ENCODE results near the gene TBC1D14.

TBC1D14 gene

GRCh38 chr4:7017446-7018048 is 107.9 kb downstream of the TBC1D14 start:
- Histone ChIP-seq H3K27ac (ENCODE audit: low read depth in 2 of 2, low read length in 2 of 2) (no peak overlapping the region), H3K4me3 (ENCODE audit: low read length in 2 of 2) (no peak overlapping the region), H3K36me3 (ENCODE audit: control insufficient read depth in 2 of 2, insufficient read depth in 2 of 2, low read length in 2 of 2) (peaks cover 66 to 75% of the 10 kb centered on the region in 2 donors), H3K4me1 (ENCODE audit: control insufficient read depth in 2 of 2, insufficient read depth in 2 of 2, low read length in 2 of 2) (no peaks in the 10 kb centered on the region), H3K9me3 (ENCODE audit: control insufficient read depth in 2 of 2, low read length in 2 of 2) (no peaks in the 10 kb centered on the region), H3K9ac (ENCODE audit: low read depth in 1 of 2, low read length in 2 of 2) (no peak overlapping the region), H3K27me3 (ENCODE audit: control insufficient read depth in 2 of 2, insufficient read depth in 2 of 2, low read length in 2 of 2) (no peaks in the 10 kb centered on the region)

- no peaks in the 10 kb centered on the region for H3K9me3 ChIP-seq (ENCODE audit: control insufficient read depth in 2 of 2, low read length in 2 of 2)
- no peak overlapping the region for H3K4me3 ChIP-seq (ENCODE audit: low read length in 2 of 2)
- no peaks in the 10 kb centered on the region for H3K27me3 ChIP-seq (ENCODE audit: control insufficient read depth in 2 of 2, insufficient read depth in 2 of 2, low read length in 2 of 2)
- no peak overlapping the region for H3K27ac ChIP-seq (ENCODE audit: low read depth in 2 of 2, low read length in 2 of 2)
- H3K36me3 ChIP-seq (ENCODE audit: control insufficient read depth in 2 of 2, insufficient read depth in 2 of 2, low read length in 2 of 2), result peaks cover 60 to 74% of the 10 kb centered on the region in 2 donors
- no peaks in the 10 kb centered on the region for H3K4me1 ChIP-seq (ENCODE audit: control insufficient read depth in 2 of 2, insufficient read depth in 2 of 2, low read length in 2 of 2)
- H3K9ac ChIP-seq (ENCODE audit: low read depth in 1 of 2, low read length in 2 of 2), result no peak overlapping the region
These were observed 108.7 kb downstream of the TBC1D14 start for GRCh38 chr4:7018281-7018680.

- Histone ChIP-seq H3K9me3 (ENCODE audit: control insufficient read depth in 2 of 2, low read length in 2 of 2) (no peaks in the 10 kb centered on the region), H3K4me1 (ENCODE audit: control insufficient read depth in 2 of 2, insufficient read depth in 2 of 2, low read length in 2 of 2) (no peaks in the 10 kb centered on the region), H3K36me3 (ENCODE audit: control insufficient read depth in 2 of 2, insufficient read depth in 2 of 2, low read length in 2 of 2) (peaks cover 57 to 79% of the 10 kb centered on the region in 2 donors)
These were observed 109.7 kb downstream of the TBC1D14 start for GRCh38 chr4:7019367-7019766.

GRCh38 chr4:7020290-7020689 is 110.7 kb downstream of the TBC1D14 start:
- H3K36me3 ChIP-seq (ENCODE audit: control insufficient read depth in 2 of 2, insufficient read depth in 2 of 2, low read length in 2 of 2), result peaks cover 54 to 78% of the 10 kb centered on the region in 2 donors

More at GRCh38 chr4:7019367-7019766, 109.7 kb downstream of the TBC1D14 start:
- Histone ChIP-seq H3K27ac (ENCODE audit: low read depth in 2 of 2, low read length in 2 of 2) (no peak overlapping the region), H3K27me3 (ENCODE audit: control insufficient read depth in 2 of 2, insufficient read depth in 2 of 2, low read length in 2 of 2) (no peaks in the 10 kb centered on the region), H3K9ac (ENCODE audit: low read depth in 1 of 2, low read length in 2 of 2) (no peak overlapping the region), H3K4me3 (ENCODE audit: low read length in 2 of 2) (no peak overlapping the region)

GRCh38 chr4:7020856-7021255 is 111.2 kb downstream of the TBC1D14 start:
- no peak overlapping the region for H3K4me3 ChIP-seq (ENCODE audit: low read length in 2 of 2)
- no peak overlapping the region for H3K27ac ChIP-seq (ENCODE audit: low read depth in 2 of 2, low read length in 2 of 2)
- no peaks in the 10 kb centered on the region for H3K4me1 ChIP-seq (ENCODE audit: control insufficient read depth in 2 of 2, insufficient read depth in 2 of 2, low read length in 2 of 2)
- no peak overlapping the region for H3K9ac ChIP-seq (ENCODE audit: low read depth in 1 of 2, low read length in 2 of 2)
- H3K27me3 ChIP-seq (ENCODE audit: control insufficient read depth in 2 of 2, insufficient read depth in 2 of 2, low read length in 2 of 2), result no peaks in the 10 kb centered on the region
- H3K9me3 ChIP-seq (ENCODE audit: control insufficient read depth in 2 of 2, low read length in 2 of 2), result no peaks in the 10 kb centered on the region
- H3K36me3 ChIP-seq (ENCODE audit: control insufficient read depth in 2 of 2, insufficient read depth in 2 of 2, low read length in 2 of 2), result peaks cover 50 to 77% of the 10 kb centered on the region in 2 donors

More at GRCh38 chr4:7020290-7020689, 110.7 kb downstream of the TBC1D14 start:
- Histone ChIP-seq H3K9ac (ENCODE audit: low read depth in 1 of 2, low read length in 2 of 2) (no peak overlapping the region), H3K4me1 (ENCODE audit: control insufficient read depth in 2 of 2, insufficient read depth in 2 of 2, low read length in 2 of 2) (no peaks in the 10 kb centered on the region), H3K27me3 (ENCODE audit: control insufficient read depth in 2 of 2, insufficient read depth in 2 of 2, low read length in 2 of 2) (no peaks in the 10 kb centered on the region), H3K9me3 (ENCODE audit: control insufficient read depth in 2 of 2, low read length in 2 of 2) (no peaks in the 10 kb centered on the region), H3K4me3 (ENCODE audit: low read length in 2 of 2) (no peak overlapping the region), H3K27ac (ENCODE audit: low read depth in 2 of 2, low read length in 2 of 2) (no peak overlapping the region)

- Histone ChIP-seq H3K27me3 (ENCODE audit: control insufficient read depth in 2 of 2, insufficient read depth in 2 of 2, low read length in 2 of 2) (no peaks in the 10 kb centered on the region), H3K9me3 (ENCODE audit: control insufficient read depth in 2 of 2, low read length in 2 of 2) (no peaks in the 10 kb centered on the region), H3K9ac (ENCODE audit: low read depth in 1 of 2, low read length in 2 of 2) (no peak overlapping the region), H3K4me1 (ENCODE audit: control insufficient read depth in 2 of 2, insufficient read depth in 2 of 2, low read length in 2 of 2) (no peaks in the 10 kb centered on the region), H3K4me3 (ENCODE audit: low read length in 2 of 2) (no peak overlapping the region), H3K27ac (ENCODE audit: low read depth in 2 of 2, low read length in 2 of 2) (no peak overlapping the region), H3K36me3 (ENCODE audit: control insufficient read depth in 2 of 2, insufficient read depth in 2 of 2, low read length in 2 of 2) (peaks cover 45 to 76% of the 10 kb centered on the region in 2 donors)
These were observed 111.7 kb downstream of the TBC1D14 start for GRCh38 chr4:7021355-7021754.

GRCh38 chr4:7021930-7022664 is 112.5 kb downstream of the TBC1D14 start:
- Histone ChIP-seq H3K36me3 (ENCODE audit: control insufficient read depth in 2 of 2, insufficient read depth in 2 of 2, low read length in 2 of 2) (peaks cover 41 to 72% of the 10 kb centered on the region in 2 donors), H3K4me3 (ENCODE audit: low read length in 2 of 2) (no peak overlapping the region)

GRCh38 chr4:7023486-7023885 is 113.9 kb downstream of the TBC1D14 start:
- Histone ChIP-seq H3K27ac (ENCODE audit: low read depth in 2 of 2, low read length in 2 of 2) (no peak overlapping the region), H3K9me3 (ENCODE audit: control insufficient read depth in 2 of 2, low read length in 2 of 2) (no peaks in the 10 kb centered on the region), H3K9ac (ENCODE audit: low read depth in 1 of 2, low read length in 2 of 2) (no peak overlapping the region), H3K4me3 (ENCODE audit: low read length in 2 of 2) (no peak overlapping the region), H3K4me1 (ENCODE audit: control insufficient read depth in 2 of 2, insufficient read depth in 2 of 2, low read length in 2 of 2) (no peaks in the 10 kb centered on the region), H3K36me3 (ENCODE audit: control insufficient read depth in 2 of 2, insufficient read depth in 2 of 2, low read length in 2 of 2) (peaks cover 37 to 72% of the 10 kb centered on the region in 2 donors), H3K27me3 (ENCODE audit: control insufficient read depth in 2 of 2, insufficient read depth in 2 of 2, low read length in 2 of 2) (no peaks in the 10 kb centered on the region)

More at GRCh38 chr4:7021930-7022664, 112.5 kb downstream of the TBC1D14 start:
- Histone ChIP-seq H3K9me3 (ENCODE audit: control insufficient read depth in 2 of 2, low read length in 2 of 2) (no peaks in the 10 kb centered on the region), H3K4me1 (ENCODE audit: control insufficient read depth in 2 of 2, insufficient read depth in 2 of 2, low read length in 2 of 2) (no peaks in the 10 kb centered on the region), H3K9ac (ENCODE audit: low read depth in 1 of 2, low read length in 2 of 2) (no peak overlapping the region), H3K27me3 (ENCODE audit: control insufficient read depth in 2 of 2, insufficient read depth in 2 of 2, low read length in 2 of 2) (no peaks in the 10 kb centered on the region), H3K27ac (ENCODE audit: low read depth in 2 of 2, low read length in 2 of 2) (no peak overlapping the region)

GRCh38 chr4:7023901-7024300 is 114.3 kb downstream of the TBC1D14 start:
- Histone ChIP-seq H3K9me3 (ENCODE audit: control insufficient read depth in 2 of 2, low read length in 2 of 2) (no peaks in the 10 kb centered on the region), H3K36me3 (ENCODE audit: control insufficient read depth in 2 of 2, insufficient read depth in 2 of 2, low read length in 2 of 2) (peaks cover 35 to 74% of the 10 kb centered on the region in 2 donors), H3K4me3 (ENCODE audit: low read length in 2 of 2) (no peak overlapping the region)

GRCh38 chr4:7024336-7024890 is 114.8 kb downstream of the TBC1D14 start:
- no peak overlapping the region for H3K4me3 ChIP-seq (ENCODE audit: low read length in 2 of 2)
- no peaks in the 10 kb centered on the region for H3K4me1 ChIP-seq (ENCODE audit: control insufficient read depth in 2 of 2, insufficient read depth in 2 of 2, low read length in 2 of 2)
- H3K36me3 ChIP-seq (ENCODE audit: control insufficient read depth in 2 of 2, insufficient read depth in 2 of 2, low read length in 2 of 2), result peaks cover 33 to 72% of the 10 kb centered on the region in 2 donors
- H3K9ac ChIP-seq (ENCODE audit: low read depth in 1 of 2, low read length in 2 of 2), result no peak overlapping the region
- H3K9me3 ChIP-seq (ENCODE audit: control insufficient read depth in 2 of 2, low read length in 2 of 2), result no peaks in the 10 kb centered on the region
- no peak overlapping the region for H3K27ac ChIP-seq (ENCODE audit: low read depth in 2 of 2, low read length in 2 of 2)
- H3K27me3 ChIP-seq (ENCODE audit: control insufficient read depth in 2 of 2, insufficient read depth in 2 of 2, low read length in 2 of 2), result no peaks in the 10 kb centered on the region

More at GRCh38 chr4:7023901-7024300, 114.3 kb downstream of the TBC1D14 start:
- Histone ChIP-seq H3K9ac (ENCODE audit: low read depth in 1 of 2, low read length in 2 of 2) (no peak overlapping the region), H3K27ac (ENCODE audit: low read depth in 2 of 2, low read length in 2 of 2) (no peak overlapping the region), H3K27me3 (ENCODE audit: control insufficient read depth in 2 of 2, insufficient read depth in 2 of 2, low read length in 2 of 2) (no peaks in the 10 kb centered on the region), H3K4me1 (ENCODE audit: control insufficient read depth in 2 of 2, insufficient read depth in 2 of 2, low read length in 2 of 2) (no peaks in the 10 kb centered on the region)

All from mucosa of rectum (tissue), 2 donors.